ENCODE measurements around the gene MIS18BP1.

DNA sequence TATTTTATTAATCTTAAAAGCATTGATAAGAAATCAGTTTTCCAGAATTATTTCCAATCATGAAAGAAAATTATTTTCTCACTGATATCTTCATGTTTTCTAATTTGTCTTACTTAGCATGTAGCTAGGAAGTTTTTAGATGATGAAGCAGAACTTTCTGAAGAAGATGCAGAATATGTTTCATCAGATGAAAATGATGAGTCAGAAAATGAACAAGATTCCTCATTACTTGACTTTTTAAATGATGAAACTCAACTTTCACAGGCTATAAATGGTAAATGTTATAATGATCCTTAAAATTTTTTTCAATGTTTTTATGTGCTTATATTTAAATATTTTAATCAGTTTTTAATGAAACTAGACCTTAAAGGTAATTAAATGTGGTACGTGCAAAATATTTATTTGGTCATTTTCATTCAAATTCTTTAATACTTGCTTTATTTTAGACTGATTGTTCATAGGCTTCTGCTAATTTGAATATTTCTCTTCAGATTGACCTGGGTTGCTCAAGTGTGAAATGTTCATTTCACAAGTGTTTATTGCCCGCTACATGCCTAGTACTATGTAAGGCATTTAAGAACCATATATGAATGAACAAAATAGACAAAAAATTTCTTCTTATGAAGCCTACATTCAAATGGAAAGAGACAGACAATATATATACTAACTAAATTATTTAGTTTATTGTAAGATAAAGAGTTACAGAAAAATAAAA lies 67.7 kb downstream of the MIS18BP1 start:
- TF ChIP-seq, protein P1, sequence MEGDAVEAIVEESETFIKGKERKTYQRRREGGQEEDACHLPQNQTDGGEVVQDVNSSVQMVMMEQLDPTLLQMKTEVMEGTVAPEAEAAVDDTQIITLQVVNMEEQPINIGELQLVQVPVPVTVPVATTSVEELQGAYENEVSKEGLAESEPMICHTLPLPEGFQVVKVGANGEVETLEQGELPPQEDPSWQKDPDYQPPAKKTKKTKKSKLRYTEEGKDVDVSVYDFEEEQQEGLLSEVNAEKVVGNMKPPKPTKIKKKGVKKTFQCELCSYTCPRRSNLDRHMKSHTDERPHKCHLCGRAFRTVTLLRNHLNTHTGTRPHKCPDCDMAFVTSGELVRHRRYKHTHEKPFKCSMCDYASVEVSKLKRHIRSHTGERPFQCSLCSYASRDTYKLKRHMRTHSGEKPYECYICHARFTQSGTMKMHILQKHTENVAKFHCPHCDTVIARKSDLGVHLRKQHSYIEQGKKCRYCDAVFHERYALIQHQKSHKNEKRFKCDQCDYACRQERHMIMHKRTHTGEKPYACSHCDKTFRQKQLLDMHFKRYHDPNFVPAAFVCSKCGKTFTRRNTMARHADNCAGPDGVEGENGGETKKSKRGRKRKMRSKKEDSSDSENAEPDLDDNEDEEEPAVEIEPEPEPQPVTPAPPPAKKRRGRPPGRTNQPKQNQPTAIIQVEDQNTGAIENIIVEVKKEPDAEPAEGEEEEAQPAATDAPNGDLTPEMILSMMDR (IDR thresholded peaks at IDR 0.05) = no peak
- TF ChIP-seq POLR2A (IDR thresholded peaks at IDR 0.05) = no peak
- TF ChIP-seq EP300 (IDR thresholded peaks at IDR 0.05) = no peak
